ENCODE data around the gene KLHL29.

- TF ChIP-seq POLR2A (IDR thresholded peaks at IDR 0.05) (no peak), CTCF (IDR thresholded peaks at IDR 0.05) (no peak)
These were observed 27.7 kb downstream of the KLHL29 start for GRCh38 chr2:23412556-23413155.

Data from thyroid gland (tissue), 4 donors.